K562 (cell line): Measurements from ENCODE around the gene PKD1. TPM values are rescaled to one million over a fixed set of nuclear protein-coding genes. Genes with fewer than 3 reads are reported as not detected.

ENCODE experiments used
- ATAC-seq: fragments of 200-7000 bp; cut with Tn5 transposase; 3 replicates; pipeline ENCODE4 v1.9.1; 2020; ENCODE audit warnings: moderate library complexity
- BruUV-seq: library from RNA; stranded (reverse); fragments of 400-500 nt; replicated peaks from 2 replicates; lab custom pipeline; 2021; lab: Mats Ljungman, UMichigan
- CTCF ChIA-PET: fragments of 300-600 bp; formaldehyde crosslinking; extraction: SDS; loops from one replicate; lab custom pipeline; 2021; ENCODE audit warnings: low intra/inter-chr PET ratio; lab: Yijun Ruan, JAX
- POLR2A ChIA-PET: fragments of 300-600, 350-650 bp; sonication (Branson Sonifier 250); formaldehyde crosslinking; extraction: SDS; loops from one replicate; lab custom pipeline; 2021; ENCODE audit warnings: antibody characterized with exemption, inconsistent platforms; lab: Yijun Ruan, JAX
- DNase-seq, 4 experiments: peaks; one replicate each; pipeline versions ENCODE4 v3.0.0 to v3.0.0-alpha.2; 2011 to 2018; ENCODE audit warnings: low spot score in 3 of 4, mixed read lengths in 3 of 4; ENCODE audit errors: extremely low read depth in 1 of 4
- FAIRE-seq: peaks from 2 replicates; lab custom pipeline; 2011; peaks lifted over from hg19 to GRCh38; lab: Jason Lieb, UNC
- H2AFZ ChIP-seq: 2 replicates; pipeline ENCODE4 v1.6.0; 2011; ENCODE audit warnings: low read depth, low read length, control low read depth, inconsistent platforms
- H3K27ac ChIP-seq: fragments of 200-600 bp; 3 replicates; pipeline ENCODE4 v1.8.0; 2011; ENCODE audit warnings: low read depth, mild to moderate bottlenecking, control low read depth, inconsistent platforms, low read length, moderate library complexity, mixed read lengths; ENCODE audit errors: extremely low read depth
- H3K27me3 ChIP-seq, 2 experiments: fragments of 300-600 bp in 1 of 2; 2 replicates in 1 of 2; 3 replicates in 1 of 2; pipeline versions ENCODE4 v1.6.0 to v1.8.0; 2011; ENCODE audit warnings: inconsistent platforms in 2 of 2, low read length in 2 of 2, mild to moderate bottlenecking in 1 of 2, mixed read lengths in 1 of 2, moderate library complexity in 1 of 2; ENCODE audit not compliant: control insufficient read depth in 2 of 2, insufficient read depth in 2 of 2
- H3K36me3 ChIP-seq: fragments of 300-600 bp; 3 replicates; pipeline ENCODE4 v1.8.0; 2011; ENCODE audit warnings: mild to moderate bottlenecking, low read length, inconsistent platforms; ENCODE audit not compliant: control insufficient read depth, insufficient read depth
- H3K4me1 ChIP-seq, 2 experiments: fragments of 200-600 bp in 1 of 2; replicated peaks in 1 of 2; 2 replicates in 1 of 2; 3 replicates in 1 of 2; pipeline versions ENCODE4 v1.5.1 to v1.8.0; 2011; ENCODE audit warnings: inconsistent platforms in 2 of 2, low read length in 2 of 2, mild to moderate bottlenecking in 1 of 2, mixed read lengths in 1 of 2, moderate library complexity in 1 of 2; ENCODE audit not compliant: control insufficient read depth in 2 of 2, insufficient read depth in 2 of 2
- H3K4me2 ChIP-seq: 2 replicates; pipeline ENCODE4 v1.6.1; 2011; ENCODE audit warnings: low read length, control low read depth, inconsistent platforms, mixed read lengths; ENCODE audit not compliant: insufficient read depth
- H3K4me3 ChIP-seq: fragments of 200-600 bp; sonication (generic), shearing (Covaris generic); 2 replicates; pipeline ENCODE4 v1.5.1; 2016; ENCODE audit warnings: control low read depth, inconsistent platforms
- H3K79me2 ChIP-seq: fragments of 200-600 bp; 3 replicates; pipeline ENCODE4 v1.8.0; 2011; ENCODE audit warnings: low read length, inconsistent platforms; ENCODE audit not compliant: control insufficient read depth, insufficient read depth
- H3K9ac ChIP-seq, 2 experiments: 2 replicates each; pipeline versions ENCODE4 v1.6.0 to v1.6.1; 2011; ENCODE audit warnings: low read depth in 2 of 2, low read length in 2 of 2, control low read depth in 1 of 2, inconsistent platforms in 1 of 2, mild to moderate bottlenecking in 1 of 2, mixed read lengths in 1 of 2; ENCODE audit not compliant: insufficient read depth in 1 of 2
- H3K9me1 ChIP-seq: one replicate; pipeline ENCODE4 v1.6.0; 2011; ENCODE audit warnings: inconsistent platforms, mild to moderate bottlenecking, low read length, moderate library complexity; ENCODE audit not compliant: control insufficient read depth, insufficient read depth
- H3K9me3 ChIP-seq: replicated peaks from 2 replicates; pipeline ENCODE4 v1.5.1; 2011; ENCODE audit warnings: low read depth, low read length, inconsistent platforms; ENCODE audit not compliant: control insufficient read depth, insufficient read depth
- H4K20me1 ChIP-seq: replicated peaks from 2 replicates; pipeline ENCODE4 v1.6.1; 2011; ENCODE audit warnings: low read length, inconsistent platforms, mixed read lengths; ENCODE audit not compliant: control insufficient read depth, insufficient read depth
- ATF7 ChIP-seq: fragments of 450-650 bp; IDR thresholded peaks from 2 replicates; pipeline ENCODE4 v1.7.1; 2014; ENCODE audit warnings: mild to moderate bottlenecking, moderate library complexity
- CBX1 ChIP-seq: sonication (generic); IDR thresholded peaks from 2 replicates; pipeline ENCODE4 v1.6.1; 2016; ENCODE audit warnings: antibody characterized with exemption, low read depth, mild to moderate bottlenecking
- CCNT2 ChIP-seq: IDR thresholded peaks from 2 replicates; pipeline ENCODE4 v1.6.1; 2011; ENCODE audit warnings: borderline replicate concordance, low read depth, mild to moderate bottlenecking, moderate library complexity, mixed read lengths, low read length; ENCODE audit not compliant: insufficient read length; ENCODE audit errors: extremely low read depth
- IFI16 ChIP-seq: fragments of 250-450 bp; sonication (Bioruptor Pico); IDR thresholded peaks from 2 replicates; pipeline ENCODE4 v2.1.2; 2022; ENCODE audit warnings: mild to moderate bottlenecking, inconsistent platforms
- KLF13 ChIP-seq: fragments of 450-650 bp; IDR thresholded peaks from 2 replicates; pipeline ENCODE4 v1.6.1; 2016; ENCODE audit warnings: missing genetic modification characterization, low read depth, mild to moderate bottlenecking, missing compliant biosample characterization, moderate library complexity, borderline replicate concordance
- MED1 ChIP-seq: sonication (generic); formaldehyde crosslinking; IDR thresholded peaks from 2 replicates; pipeline ENCODE4 v1.8.1; 2023; ENCODE audit warnings: missing genetic modification reagents, borderline replicate concordance
- MEF2D ChIP-seq: conservative IDR thresholded peaks from 2 replicates; pipeline ENCODE4 v1.6.1; 2016; ENCODE audit warnings: low read depth, missing genetic modification characterization, missing compliant biosample characterization
- NFIX ChIP-seq: fragments of 250-450 bp; sonication (Bioruptor Pico); IDR thresholded peaks from 2 replicates; pipeline ENCODE4 v1.4.0; 2020; ENCODE audit warnings: low read depth, mild to moderate bottlenecking, moderate library complexity
- POLR2G ChIP-seq: fragments of 200-400 bp; formaldehyde crosslinking; IDR thresholded peaks from 2 replicates; pipeline ENCODE4 v1.6.1; 2017; ENCODE audit warnings: low read depth, mild to moderate bottlenecking, antibody characterized with exemption, low read length, moderate library complexity
- TAL1 ChIP-seq: fragments of 450-650 bp; IDR thresholded peaks from 2 replicates; pipeline ENCODE4 v1.6.1; 2016; ENCODE audit warnings: mild to moderate bottlenecking
- ZNF140 ChIP-seq: fragments of 250-450 bp; sonication (Bioruptor Pico); IDR thresholded peaks from 2 replicates; pipeline ENCODE4 v1.8.0; 2021; ENCODE audit warnings: moderate library complexity, mild to moderate bottlenecking, inconsistent platforms
- ZNF347 ChIP-seq: fragments of 450-650 bp; formaldehyde crosslinking; IDR thresholded peaks from 2 replicates; pipeline ENCODE4 v1.4.0; 2020; ENCODE audit warnings: low read depth, mild to moderate bottlenecking, moderate library complexity
- ZNF778 ChIP-seq: fragments of 450-650 bp; formaldehyde crosslinking; IDR thresholded peaks from 2 replicates; pipeline ENCODE4 v1.4.0; 2020; ENCODE audit warnings: mild to moderate bottlenecking, moderate library complexity
- WGBS: fragments of 100-300 bp; shearing (Covaris generic); methylation state at CpG from one replicate; pipeline ENCODE4 v1.1.6; 2016; ENCODE audit warnings: low coverage, mixed read lengths; ENCODE audit not compliant: insufficient coverage; ENCODE audit errors: missing lambda C conversion rate; 5-methylcytosine and 5-hydroxymethylcytosine counted together
- in situ Hi-C: fragments of 300-500 bp; cut with MboI; formaldehyde crosslinking; loops from 4 replicates; pipeline ENCODE4 v1.15.0; 2018; ENCODE audit warnings: inconsistent platforms, mixed read lengths
- intact Hi-C: fragments of 100-400 bp; cut with micrococcal nuclease; formaldehyde crosslinking; loops from 2 replicates; pipeline ENCODE4 v1.14.2; 2022
- polyA plus RNA-seq, 8 experiments: library from polyadenylated mRNA; depleted of rRNA in 4 of 8; stranded (reverse) in 5 of 8; unstranded in 3 of 8; fragments of >200 nt; fragmentation: Nextera tagmentation in 2 of 8; fragmentation: Illumina TruSeq in 1 of 8; extraction: Ambion mirVana in 2 of 8; extraction: Trizol in 1 of 8; gene quantifications; 2 replicates each; pipeline versions ENCODE4 v1.2.1 to v1.2.3, GENCODE V29; 2011 to 2014; ENCODE audit warnings: inconsistent platforms in 1 of 8, missing spikeins in 1 of 8
- total RNA-seq, 7 experiments: library from RNA; depleted of rRNA in 6 of 7; stranded (reverse); fragments of >200 nt in 6 of 7; fragmentation: Illumina TruSeq in 2 of 7; extraction: Trizol in 2 of 7; gene quantifications; 2 replicates each; pipeline versions ENCODE4 v1.2.1 to v1.2.3, GENCODE V29; 2011 to 2021; ENCODE audit warnings: low replicate concordance in 1 of 7
- TF ChIP-seq, protein P1 (sequence below): fragments of 450-650 bp; IDR thresholded peaks from 2 replicates; pipeline ENCODE4 v1.6.1; 2014; ENCODE audit warnings: low read depth, mild to moderate bottlenecking, moderate library complexity, borderline replicate concordance
- TF ChIP-seq, protein P2 (sequence below): sonication (generic); formaldehyde crosslinking; IDR thresholded peaks from 2 replicates; pipeline ENCODE4 v1.8.1; 2022; ENCODE audit warnings: missing genetic modification reagents
- TF ChIP-seq, protein P3 (sequence below): sonication (generic); formaldehyde crosslinking; IDR thresholded peaks from 2 replicates; pipeline ENCODE4 v1.8.1; 2023; ENCODE audit warnings: mild to moderate bottlenecking, missing genetic modification reagents

The PKD1 gene
- total and polyA plus RNA-seq, 9 of the 15 experiments (the other 6 are each of a cell fraction or from before 2014, with no cell fraction given), result 0.23 to 93.5 (median 12.6) TPM

DNA sequence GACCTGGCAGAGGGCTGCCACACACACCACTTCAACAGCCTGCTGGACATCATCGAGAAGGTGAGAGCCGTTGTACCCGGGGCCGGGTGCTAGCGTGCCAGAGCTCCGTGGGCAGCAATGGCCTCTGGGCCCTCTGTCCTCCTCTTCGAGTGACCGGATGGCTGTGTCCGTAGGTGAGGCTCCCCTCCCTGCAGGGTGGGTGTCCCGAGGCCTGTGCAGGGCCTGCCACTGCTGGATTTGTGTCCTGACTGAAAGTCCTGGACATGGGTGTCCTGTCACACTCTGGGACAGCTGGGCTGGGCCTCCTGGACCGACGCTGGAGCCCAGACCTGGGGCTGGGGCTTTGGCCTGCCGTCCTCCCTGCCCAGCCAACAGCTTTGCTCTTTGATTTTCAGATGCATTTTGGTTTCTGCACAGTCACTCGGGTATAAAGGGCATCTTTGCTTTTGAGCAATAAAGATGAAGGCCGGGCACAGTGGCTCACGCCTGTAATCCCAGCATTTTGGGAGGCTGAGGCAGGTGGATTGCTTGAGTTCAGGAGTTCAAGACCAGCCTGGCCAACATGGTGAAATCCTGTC is 71.2 kb downstream of the PKD1 start:
- in situ Hi-C loops, result no loop called here
- 86% methylated on average over 10 of the region's 16 CpGs for whole genome bisulfite sequencing
- POLR2A ChIA-PET, result interaction anchor here (0.7 kb wide), 1 partner anchor 255 kb away, joined by 3 read pairs; no protein-coding TSS in a partner anchor
- Histone ChIP-seq H3K9me3 (no peaks in the 10 kb centered on the region), H3K4me2 (no peak overlapping the region), H2AFZ (no peak overlapping the region), H4K20me1 (no peaks in the 10 kb centered on the region), H3K27me3 (no peaks in the 10 kb centered on the region), H3K4me3 (no peak overlapping the region), H3K79me2 (no peaks in the 10 kb centered on the region), H3K27ac (no peak overlapping the region), H3K36me3 (peaks cover 40% of the 10 kb centered on the region; the same call in 2 of the 3 replicates), H3K9ac (peak overlapping the region in 1 of 2 experiments; percentile 71; a peak in 2 of 4 replicates), H3K4me1 (peaks cover 0 to 14% of the 10 kb centered on the region in 2 experiments; a peak in 2 of 5 replicates), H3K9me1 (no peaks in the 10 kb centered on the region)
- no TSS peak for BruUV-seq
- FAIRE-seq (no peak), ATAC-seq (no peak), DNase-seq (no peak)
- TF ChIP-seq ZNF140 (CRISPR knock-in tag) (no peak), CBX1 (no peak), ATF7 (no peak), CCNT2 (no peak), MEF2D (tag) (no peak), IFI16 (no peak), ZNF778 (no peak), KLF13 (tag) (no peak), ZNF347 (CRISPR knock-in tag) (no peak), NFIX (CRISPR knock-in tag) (no peak), TAL1 (no peak), POLR2G (0 out of 2 replicates have a peak, but pooled peaks have one; percentile 35), MED1 (CRISPR knock-in tag) (no peak)
- TF ChIP-seq, protein P1, sequence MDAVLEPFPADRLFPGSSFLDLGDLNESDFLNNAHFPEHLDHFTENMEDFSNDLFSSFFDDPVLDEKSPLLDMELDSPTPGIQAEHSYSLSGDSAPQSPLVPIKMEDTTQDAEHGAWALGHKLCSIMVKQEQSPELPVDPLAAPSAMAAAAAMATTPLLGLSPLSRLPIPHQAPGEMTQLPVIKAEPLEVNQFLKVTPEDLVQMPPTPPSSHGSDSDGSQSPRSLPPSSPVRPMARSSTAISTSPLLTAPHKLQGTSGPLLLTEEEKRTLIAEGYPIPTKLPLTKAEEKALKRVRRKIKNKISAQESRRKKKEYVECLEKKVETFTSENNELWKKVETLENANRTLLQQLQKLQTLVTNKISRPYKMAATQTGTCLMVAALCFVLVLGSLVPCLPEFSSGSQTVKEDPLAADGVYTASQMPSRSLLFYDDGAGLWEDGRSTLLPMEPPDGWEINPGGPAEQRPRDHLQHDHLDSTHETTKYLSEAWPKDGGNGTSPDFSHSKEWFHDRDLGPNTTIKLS, result no peak
- TF ChIP-seq, protein P2, sequence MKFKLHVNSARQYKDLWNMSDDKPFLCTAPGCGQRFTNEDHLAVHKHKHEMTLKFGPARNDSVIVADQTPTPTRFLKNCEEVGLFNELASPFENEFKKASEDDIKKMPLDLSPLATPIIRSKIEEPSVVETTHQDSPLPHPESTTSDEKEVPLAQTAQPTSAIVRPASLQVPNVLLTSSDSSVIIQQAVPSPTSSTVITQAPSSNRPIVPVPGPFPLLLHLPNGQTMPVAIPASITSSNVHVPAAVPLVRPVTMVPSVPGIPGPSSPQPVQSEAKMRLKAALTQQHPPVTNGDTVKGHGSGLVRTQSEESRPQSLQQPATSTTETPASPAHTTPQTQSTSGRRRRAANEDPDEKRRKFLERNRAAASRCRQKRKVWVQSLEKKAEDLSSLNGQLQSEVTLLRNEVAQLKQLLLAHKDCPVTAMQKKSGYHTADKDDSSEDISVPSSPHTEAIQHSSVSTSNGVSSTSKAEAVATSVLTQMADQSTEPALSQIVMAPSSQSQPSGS (CRISPR knock-in tag), result no peak
- TF ChIP-seq, protein P3, sequence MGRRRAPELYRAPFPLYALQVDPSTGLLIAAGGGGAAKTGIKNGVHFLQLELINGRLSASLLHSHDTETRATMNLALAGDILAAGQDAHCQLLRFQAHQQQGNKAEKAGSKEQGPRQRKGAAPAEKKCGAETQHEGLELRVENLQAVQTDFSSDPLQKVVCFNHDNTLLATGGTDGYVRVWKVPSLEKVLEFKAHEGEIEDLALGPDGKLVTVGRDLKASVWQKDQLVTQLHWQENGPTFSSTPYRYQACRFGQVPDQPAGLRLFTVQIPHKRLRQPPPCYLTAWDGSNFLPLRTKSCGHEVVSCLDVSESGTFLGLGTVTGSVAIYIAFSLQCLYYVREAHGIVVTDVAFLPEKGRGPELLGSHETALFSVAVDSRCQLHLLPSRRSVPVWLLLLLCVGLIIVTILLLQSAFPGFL, result 0 out of 2 replicates have a peak, but pooled peaks have one; percentile 47
- CTCF ChIA-PET, result no interaction called here
- intact Hi-C loops, result no loop called here
